ENCODE results near the gene TNFRSF1A.

DNA sequence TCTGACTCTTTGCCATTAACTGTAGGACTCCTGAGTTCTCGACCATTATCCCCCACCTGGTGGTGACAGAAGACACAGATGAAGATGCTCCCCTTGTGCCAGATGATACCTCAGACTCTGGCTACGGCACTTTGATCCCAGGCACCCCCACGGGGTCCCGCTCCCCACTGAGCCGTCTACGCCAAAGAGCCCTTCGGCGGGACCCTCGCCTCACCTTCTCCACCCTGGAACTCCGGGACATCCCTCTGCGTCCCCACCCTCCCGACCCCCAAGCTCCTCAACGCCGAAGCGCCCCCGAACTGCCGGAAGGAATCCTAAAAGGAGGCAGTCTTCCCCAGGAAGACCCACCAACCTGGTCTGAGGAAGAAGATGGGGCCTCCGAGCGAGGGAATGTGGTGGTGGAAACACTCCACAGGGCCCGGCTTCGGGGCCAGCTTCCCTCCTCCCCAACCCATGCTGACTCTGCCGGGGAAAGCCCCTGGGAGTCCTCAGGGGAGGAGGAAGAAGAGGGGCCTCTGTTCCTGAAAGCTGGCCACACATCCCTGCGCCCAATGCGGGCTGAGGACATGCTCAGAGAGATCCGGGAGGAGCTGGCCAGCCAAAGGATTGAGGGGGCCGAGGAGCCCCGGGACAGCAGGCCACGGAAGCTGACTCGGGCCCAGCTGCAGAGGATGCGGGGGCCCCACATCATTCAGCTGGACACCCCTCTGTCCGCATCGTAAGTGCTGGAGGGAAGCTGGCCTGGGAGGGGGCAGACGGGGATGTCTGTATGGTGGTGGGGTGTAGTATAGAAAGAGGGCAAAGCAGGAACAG lies 14.4 kb downstream of the TNFRSF1A start:
- TF ChIP-seq POLR2A (IDR thresholded peaks at IDR 0.05; ENCODE audit: low read depth, low read length) = no peak
- TF ChIP-seq TAF1 (IDR thresholded peaks at IDR 0.05; ENCODE audit: low read depth, low read length) = no peak

Measured in GM12891 (cell line).